GM18861 (cell line): Measurements from ENCODE around the gene TFR2.

ENCODE experiments used
- ATAC-seq: cut with Tn5 transposase; IDR thresholded peaks from one replicate; pipeline ENCODE4 v1.9.1; 2021; ENCODE audit not compliant: unreplicated experiment

TFR2 gene

GRCh38 chr7:100573691-100574361 is 67.5 kb downstream of the TFR2 start, which contains the start of gene SAP25:
Gene SAP25 (minus strand): TSS chr7:100573900. CDS start chr7:100573742, 158 bp downstream.
- ATAC-seq, result no peak

GRCh38 chr7:100572949-100573675 is 68.2 kb downstream of the TFR2 start:
- ATAC-seq, result no peak

- no peak for ATAC-seq
Measured at GRCh38 chr7:100572281-100572948, 68.9 kb downstream of the TFR2 start.

GRCh38 chr7:100571829-100572116 is 69.6 kb downstream of the TFR2 start:
- ATAC-seq, result no peak

GRCh38 chr7:100570954-100571828 is 70.2 kb downstream of the TFR2 start:
- ATAC-seq, result no peak
